ENCODE results near the gene TRIM33. TPM values are rescaled to one million over a fixed set of nuclear protein-coding genes. Genes with fewer than 3 reads are reported as not detected.

Gene TRIM33
- total RNA-seq, 1 experiment from 2014 or later: 44.5 TPM

DNA sequence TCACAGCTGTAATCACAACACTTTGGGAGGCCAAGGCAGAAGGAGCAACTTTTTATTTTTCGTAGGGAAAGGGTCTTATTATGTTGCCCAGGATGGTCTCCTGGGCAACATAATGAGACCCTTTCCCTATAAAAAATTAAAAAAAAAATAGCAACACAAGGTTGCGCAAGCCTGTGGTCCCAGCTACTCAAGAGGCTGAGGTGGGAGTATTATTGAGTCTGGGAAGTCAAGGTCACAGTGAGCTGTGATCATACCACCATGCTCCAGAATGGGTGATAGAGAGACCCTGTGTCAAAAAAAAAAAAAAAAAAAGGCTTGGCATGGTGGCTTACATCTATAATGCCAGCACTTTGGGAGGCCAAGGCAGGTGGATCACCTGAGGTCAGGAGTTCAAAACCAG, 131.6 kb downstream of the TRIM33 start:
- peaks cover 51% of the 10 kb centered on the region for H3K9me3 Mint-ChIP-seq
- CTCF ChIA-PET: interaction anchor here (0.9 to 1.4 kb wide), 2 partner anchors 33 to 34 kb away, joined by 3 read pairs; no protein-coding TSS in a partner anchor
- H3K27me3 Mint-ChIP-seq (ENCODE audit: low read depth): peaks cover 2% of the 10 kb centered on the region
- no peak overlapping the region for H3K27ac Mint-ChIP-seq
- TF ChIP-seq, protein P1, sequence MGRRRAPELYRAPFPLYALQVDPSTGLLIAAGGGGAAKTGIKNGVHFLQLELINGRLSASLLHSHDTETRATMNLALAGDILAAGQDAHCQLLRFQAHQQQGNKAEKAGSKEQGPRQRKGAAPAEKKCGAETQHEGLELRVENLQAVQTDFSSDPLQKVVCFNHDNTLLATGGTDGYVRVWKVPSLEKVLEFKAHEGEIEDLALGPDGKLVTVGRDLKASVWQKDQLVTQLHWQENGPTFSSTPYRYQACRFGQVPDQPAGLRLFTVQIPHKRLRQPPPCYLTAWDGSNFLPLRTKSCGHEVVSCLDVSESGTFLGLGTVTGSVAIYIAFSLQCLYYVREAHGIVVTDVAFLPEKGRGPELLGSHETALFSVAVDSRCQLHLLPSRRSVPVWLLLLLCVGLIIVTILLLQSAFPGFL (CRISPR knock-in tag; IDR thresholded peaks at IDR 0.05; ENCODE audit: borderline replicate concordance): no peak
- TF ChIP-seq EMX1 (CRISPR knock-in tag; IDR thresholded peaks at IDR 0.05): no peak
- no peak for TF ChIP-seq FOXP1 (CRISPR knock-in tag; IDR thresholded peaks at IDR 0.05; ENCODE audit: borderline replicate concordance)
- TF ChIP-seq ZNF121 (CRISPR knock-in tag; IDR thresholded peaks at IDR 0.05): no peak
- TF ChIP-seq ZNF423 (CRISPR knock-in tag; IDR thresholded peaks at IDR 0.05): no peak
- TF ChIP-seq MYBL2 (CRISPR knock-in tag; IDR thresholded peaks at IDR 0.05): no peak
- H3K4me1 Mint-ChIP-seq: peaks cover 7% of the 10 kb centered on the region
- DNase-seq (ENCODE audit: low spot score) (no peak), ATAC-seq (no peak)
- H3K36me3 Mint-ChIP-seq: peaks cover 38% of the 10 kb centered on the region
- no peak overlapping the region for H3K4me3 Mint-ChIP-seq
- POLR2A ChIA-PET: no interaction called here

DNA sequence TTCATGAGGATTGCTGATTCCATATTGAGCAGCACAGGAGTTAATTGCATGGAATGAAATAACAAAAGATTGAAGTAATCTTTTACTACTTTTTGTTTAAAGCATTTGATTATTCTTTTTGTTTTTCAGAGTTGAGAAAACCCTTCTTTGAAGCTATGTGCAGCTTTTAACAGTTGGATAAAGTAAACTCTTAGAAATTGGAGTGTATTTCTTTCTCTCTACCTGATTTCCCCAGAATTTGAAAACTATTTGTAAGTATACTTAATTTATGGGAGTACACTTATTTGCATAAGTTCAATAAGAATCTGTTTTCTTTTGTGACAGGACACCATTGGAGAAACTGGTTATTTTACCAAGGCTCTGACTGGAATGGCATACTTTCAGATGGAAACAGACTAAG, 133.6 kb downstream of the TRIM33 start:
- H3K27ac Mint-ChIP-seq: no peak overlapping the region
- H3K36me3 Mint-ChIP-seq: peaks cover 47% of the 10 kb centered on the region
- no peak overlapping the region for H3K4me3 Mint-ChIP-seq
- no peak for TF ChIP-seq ZNF396 (CRISPR knock-in tag; IDR thresholded peaks at IDR 0.05; ENCODE audit: borderline replicate concordance)
- no peak for TF ChIP-seq NR2C2 (CRISPR knock-in tag; IDR thresholded peaks at IDR 0.05)
- no peak for TF ChIP-seq TP53 (CRISPR knock-in tag; IDR thresholded peaks at IDR 0.05)
- TF ChIP-seq, protein P2, sequence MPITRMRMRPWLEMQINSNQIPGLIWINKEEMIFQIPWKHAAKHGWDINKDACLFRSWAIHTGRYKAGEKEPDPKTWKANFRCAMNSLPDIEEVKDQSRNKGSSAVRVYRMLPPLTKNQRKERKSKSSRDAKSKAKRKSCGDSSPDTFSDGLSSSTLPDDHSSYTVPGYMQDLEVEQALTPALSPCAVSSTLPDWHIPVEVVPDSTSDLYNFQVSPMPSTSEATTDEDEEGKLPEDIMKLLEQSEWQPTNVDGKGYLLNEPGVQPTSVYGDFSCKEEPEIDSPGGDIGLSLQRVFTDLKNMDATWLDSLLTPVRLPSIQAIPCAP (CRISPR knock-in tag; IDR thresholded peaks at IDR 0.05): no peak
- no peak for TF ChIP-seq SMAD4 (CRISPR knock-in tag; IDR thresholded peaks at IDR 0.05)
- no peak for TF ChIP-seq TEAD4 (CRISPR knock-in tag; IDR thresholded peaks at IDR 0.05)
- no peak for TF ChIP-seq HMGA2 (CRISPR knock-in tag; IDR thresholded peaks at IDR 0.05)
- TF ChIP-seq, protein P3, sequence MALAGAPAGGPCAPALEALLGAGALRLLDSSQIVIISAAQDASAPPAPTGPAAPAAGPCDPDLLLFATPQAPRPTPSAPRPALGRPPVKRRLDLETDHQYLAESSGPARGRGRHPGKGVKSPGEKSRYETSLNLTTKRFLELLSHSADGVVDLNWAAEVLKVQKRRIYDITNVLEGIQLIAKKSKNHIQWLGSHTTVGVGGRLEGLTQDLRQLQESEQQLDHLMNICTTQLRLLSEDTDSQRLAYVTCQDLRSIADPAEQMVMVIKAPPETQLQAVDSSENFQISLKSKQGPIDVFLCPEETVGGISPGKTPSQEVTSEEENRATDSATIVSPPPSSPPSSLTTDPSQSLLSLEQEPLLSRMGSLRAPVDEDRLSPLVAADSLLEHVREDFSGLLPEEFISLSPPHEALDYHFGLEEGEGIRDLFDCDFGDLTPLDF (CRISPR knock-in tag; IDR thresholded peaks at IDR 0.05): no peak
- TF ChIP-seq, protein P4, sequence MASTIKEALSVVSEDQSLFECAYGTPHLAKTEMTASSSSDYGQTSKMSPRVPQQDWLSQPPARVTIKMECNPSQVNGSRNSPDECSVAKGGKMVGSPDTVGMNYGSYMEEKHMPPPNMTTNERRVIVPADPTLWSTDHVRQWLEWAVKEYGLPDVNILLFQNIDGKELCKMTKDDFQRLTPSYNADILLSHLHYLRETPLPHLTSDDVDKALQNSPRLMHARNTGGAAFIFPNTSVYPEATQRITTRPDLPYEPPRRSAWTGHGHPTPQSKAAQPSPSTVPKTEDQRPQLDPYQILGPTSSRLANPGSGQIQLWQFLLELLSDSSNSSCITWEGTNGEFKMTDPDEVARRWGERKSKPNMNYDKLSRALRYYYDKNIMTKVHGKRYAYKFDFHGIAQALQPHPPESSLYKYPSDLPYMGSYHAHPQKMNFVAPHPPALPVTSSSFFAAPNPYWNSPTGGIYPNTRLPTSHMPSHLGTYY (CRISPR knock-in tag; IDR thresholded peaks at IDR 0.05): no peak
- TF ChIP-seq, protein P5, sequence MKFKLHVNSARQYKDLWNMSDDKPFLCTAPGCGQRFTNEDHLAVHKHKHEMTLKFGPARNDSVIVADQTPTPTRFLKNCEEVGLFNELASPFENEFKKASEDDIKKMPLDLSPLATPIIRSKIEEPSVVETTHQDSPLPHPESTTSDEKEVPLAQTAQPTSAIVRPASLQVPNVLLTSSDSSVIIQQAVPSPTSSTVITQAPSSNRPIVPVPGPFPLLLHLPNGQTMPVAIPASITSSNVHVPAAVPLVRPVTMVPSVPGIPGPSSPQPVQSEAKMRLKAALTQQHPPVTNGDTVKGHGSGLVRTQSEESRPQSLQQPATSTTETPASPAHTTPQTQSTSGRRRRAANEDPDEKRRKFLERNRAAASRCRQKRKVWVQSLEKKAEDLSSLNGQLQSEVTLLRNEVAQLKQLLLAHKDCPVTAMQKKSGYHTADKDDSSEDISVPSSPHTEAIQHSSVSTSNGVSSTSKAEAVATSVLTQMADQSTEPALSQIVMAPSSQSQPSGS (CRISPR knock-in tag; IDR thresholded peaks at IDR 0.05; ENCODE audit: borderline replicate concordance, low read depth): no peak
- TF ChIP-seq, protein P6, sequence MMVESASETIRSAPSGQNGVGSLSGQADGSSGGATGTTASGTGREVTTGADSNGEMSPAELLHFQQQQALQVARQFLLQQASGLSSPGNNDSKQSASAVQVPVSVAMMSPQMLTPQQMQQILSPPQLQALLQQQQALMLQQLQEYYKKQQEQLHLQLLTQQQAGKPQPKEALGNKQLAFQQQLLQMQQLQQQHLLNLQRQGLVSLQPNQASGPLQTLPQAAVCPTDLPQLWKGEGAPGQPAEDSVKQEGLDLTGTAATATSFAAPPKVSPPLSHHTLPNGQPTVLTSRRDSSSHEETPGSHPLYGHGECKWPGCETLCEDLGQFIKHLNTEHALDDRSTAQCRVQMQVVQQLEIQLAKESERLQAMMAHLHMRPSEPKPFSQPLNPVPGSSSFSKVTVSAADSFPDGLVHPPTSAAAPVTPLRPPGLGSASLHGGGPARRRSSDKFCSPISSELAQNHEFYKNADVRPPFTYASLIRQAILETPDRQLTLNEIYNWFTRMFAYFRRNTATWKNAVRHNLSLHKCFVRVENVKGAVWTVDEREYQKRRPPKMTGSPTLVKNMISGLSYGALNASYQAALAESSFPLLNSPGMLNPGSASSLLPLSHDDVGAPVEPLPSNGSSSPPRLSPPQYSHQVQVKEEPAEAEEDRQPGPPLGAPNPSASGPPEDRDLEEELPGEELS (CRISPR knock-in tag; IDR thresholded peaks at IDR 0.05): no peak
- no peak for TF ChIP-seq NFATC4 (CRISPR knock-in tag; IDR thresholded peaks at IDR 0.05)
- TF ChIP-seq, protein P7, sequence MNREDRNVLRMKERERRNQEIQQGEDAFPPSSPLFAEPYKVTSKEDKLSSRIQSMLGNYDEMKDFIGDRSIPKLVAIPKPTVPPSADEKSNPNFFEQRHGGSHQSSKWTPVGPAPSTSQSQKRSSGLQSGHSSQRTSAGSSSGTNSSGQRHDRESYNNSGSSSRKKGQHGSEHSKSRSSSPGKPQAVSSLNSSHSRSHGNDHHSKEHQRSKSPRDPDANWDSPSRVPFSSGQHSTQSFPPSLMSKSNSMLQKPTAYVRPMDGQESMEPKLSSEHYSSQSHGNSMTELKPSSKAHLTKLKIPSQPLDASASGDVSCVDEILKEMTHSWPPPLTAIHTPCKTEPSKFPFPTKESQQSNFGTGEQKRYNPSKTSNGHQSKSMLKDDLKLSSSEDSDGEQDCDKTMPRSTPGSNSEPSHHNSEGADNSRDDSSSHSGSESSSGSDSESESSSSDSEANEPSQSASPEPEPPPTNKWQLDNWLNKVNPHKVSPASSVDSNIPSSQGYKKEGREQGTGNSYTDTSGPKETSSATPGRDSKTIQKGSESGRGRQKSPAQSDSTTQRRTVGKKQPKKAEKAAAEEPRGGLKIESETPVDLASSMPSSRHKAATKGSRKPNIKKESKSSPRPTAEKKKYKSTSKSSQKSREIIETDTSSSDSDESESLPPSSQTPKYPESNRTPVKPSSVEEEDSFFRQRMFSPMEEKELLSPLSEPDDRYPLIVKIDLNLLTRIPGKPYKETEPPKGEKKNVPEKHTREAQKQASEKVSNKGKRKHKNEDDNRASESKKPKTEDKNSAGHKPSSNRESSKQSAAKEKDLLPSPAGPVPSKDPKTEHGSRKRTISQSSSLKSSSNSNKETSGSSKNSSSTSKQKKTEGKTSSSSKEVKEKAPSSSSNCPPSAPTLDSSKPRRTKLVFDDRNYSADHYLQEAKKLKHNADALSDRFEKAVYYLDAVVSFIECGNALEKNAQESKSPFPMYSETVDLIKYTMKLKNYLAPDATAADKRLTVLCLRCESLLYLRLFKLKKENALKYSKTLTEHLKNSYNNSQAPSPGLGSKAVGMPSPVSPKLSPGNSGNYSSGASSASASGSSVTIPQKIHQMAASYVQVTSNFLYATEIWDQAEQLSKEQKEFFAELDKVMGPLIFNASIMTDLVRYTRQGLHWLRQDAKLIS (CRISPR knock-in tag; IDR thresholded peaks at IDR 0.05; ENCODE audit: borderline replicate concordance): no peak
- no peak for TF ChIP-seq SP1 (CRISPR knock-in tag; conservative IDR thresholded peaks at IDR 0.05)
- H3K27me3 Mint-ChIP-seq (ENCODE audit: low read depth): peaks cover 2% of the 10 kb centered on the region
- ATAC-seq (no peak), DNase-seq (ENCODE audit: low spot score) (no peak)
- ChIA-PET POLR2A (no interaction called here), CTCF (no interaction called here)
- peaks cover 5% of the 10 kb centered on the region for H3K4me1 Mint-ChIP-seq
- H3K9me3 Mint-ChIP-seq: peaks cover 55% of the 10 kb centered on the region
